ENCODE measurements around the gene VWA8. TPM values are rescaled to one million over a fixed set of nuclear protein-coding genes. Genes with fewer than 3 reads are reported as not detected.

VWA8 gene
- total and polyA plus RNA-seq, 2 of the 13 experiments (the other 11 are each of a cell fraction or from before 2014, with no cell fraction given): 9.1 to 17.3 TPM

DNA sequence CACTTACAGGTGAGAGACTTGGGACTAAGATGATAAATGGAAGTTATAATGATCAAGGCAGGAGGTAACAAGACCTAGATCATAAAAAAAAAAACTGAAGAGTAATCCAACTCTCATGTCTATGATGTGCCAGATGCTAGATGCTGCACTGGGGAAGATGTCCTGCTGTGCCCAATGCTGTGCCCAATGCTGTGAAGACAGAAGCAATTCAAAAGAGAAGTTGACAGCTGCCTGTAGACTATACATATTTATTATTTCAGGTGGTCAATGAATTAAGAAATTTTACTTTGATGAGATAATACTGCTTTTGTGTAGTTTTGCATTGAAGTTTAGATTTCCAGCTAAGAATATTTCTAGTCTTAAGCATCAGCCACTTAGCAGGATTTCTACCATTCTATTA, 21.5 kb downstream of the VWA8 start:
- H3K4me3 ChIP-seq (replicated peaks in 1 of 3; ENCODE audit: insufficient read depth in 1 of 3, low read depth in 2 of 3, low read length in 3 of 3): no peak overlapping the region
- DNase-seq (ENCODE audit: low spot score) (no peak), ATAC-seq (no peak), FAIRE-seq (no peak)
- no peak overlapping the region for H3K27ac ChIP-seq (ENCODE audit: extremely low read length, insufficient read depth, low read length)
- no peak overlapping the region for H3K9ac ChIP-seq (ENCODE audit: insufficient read depth, low read depth, low read length)
- no peaks in the 10 kb centered on the region for H3K9me3 ChIP-seq (ENCODE audit: low read length)
- peaks cover 0 to 11% of the 10 kb centered on the region in 2 experiments; a peak in 3 of 5 replicates for H3K36me3 ChIP-seq (replicated peaks in 1 of 2; ENCODE audit: control insufficient read depth in 1 of 2, insufficient read depth in 2 of 2, low read length in 2 of 2)
- H2AFZ ChIP-seq (ENCODE audit: low read length): no peak overlapping the region
- intact Hi-C loops (cut with micrococcal nuclease; ENCODE audit: unreplicated experiment): no loop called here
- in situ Hi-C loops (cut with HindIII; ENCODE audit: extremely low pct_ligation_motif_present, low pct_unique_long_range_greater_than_20kb): no loop called here
- peaks cover 17% of the 10 kb centered on the region for H3K4me1 ChIP-seq (ENCODE audit: insufficient read depth, low read length)
- ChIA-PET POLR2A (no interaction called here), CTCF (ENCODE audit: low intra/inter-chr PET ratio, low total read pairs) (no interaction called here)
- TF ChIP-seq ZNF160 (CRISPR knock-in tag; IDR thresholded peaks at IDR 0.05): no peak
- TF ChIP-seq EP300 (IDR thresholded peaks at IDR 0.05; ENCODE audit: low read depth in 2 of 2, low read length in 2 of 2): no peak
- no peak for TF ChIP-seq EP300 (CRISPR knock-in tag; IDR thresholded peaks at IDR 0.05; ENCODE audit: borderline replicate concordance)
- no peak for TF ChIP-seq JUN (CRISPR knock-in tag; IDR thresholded peaks at IDR 0.05)
- TF ChIP-seq SCMH1 (CRISPR knock-in tag; IDR thresholded peaks at IDR 0.05; ENCODE audit: borderline replicate concordance): no peak
- no peak for TF ChIP-seq MIER3 (CRISPR knock-in tag; IDR thresholded peaks at IDR 0.05; ENCODE audit: borderline replicate concordance)
- no peak for TF ChIP-seq MED13 (CRISPR knock-in tag; IDR thresholded peaks at IDR 0.05)
- TF ChIP-seq HDAC1 (CRISPR knock-in tag; IDR thresholded peaks at IDR 0.05): no peak
- no peak for TF ChIP-seq ZNF556 (CRISPR knock-in tag; IDR thresholded peaks at IDR 0.05; ENCODE audit: borderline replicate concordance)
- no peak for TF ChIP-seq TEAD3 (CRISPR knock-in tag; optimal IDR thresholded peaks at IDR 0.05; ENCODE audit: borderline replicate concordance)
- TF ChIP-seq, protein P1, sequence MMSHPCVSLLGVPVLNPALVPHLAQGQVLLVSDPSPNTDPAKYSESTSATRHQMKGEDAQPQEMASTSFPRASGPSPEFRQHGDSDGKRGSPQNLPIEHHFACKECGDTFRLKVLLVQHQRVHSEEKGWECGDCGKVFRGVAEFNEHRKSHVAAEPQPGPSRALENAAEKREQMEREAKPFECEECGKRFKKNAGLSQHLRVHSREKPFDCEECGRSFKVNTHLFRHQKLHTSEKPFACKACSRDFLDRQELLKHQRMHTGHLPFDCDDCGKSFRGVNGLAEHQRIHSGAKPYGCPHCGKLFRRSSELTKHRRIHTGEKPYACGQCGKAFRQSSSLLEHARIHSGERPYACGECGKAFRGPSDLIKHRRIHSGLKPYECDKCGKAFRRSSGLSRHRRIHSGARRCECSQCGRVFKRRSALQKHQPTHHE (CRISPR knock-in tag; IDR thresholded peaks at IDR 0.05; ENCODE audit: borderline replicate concordance): no peak
- no peak for TF ChIP-seq ZC3H4 (CRISPR knock-in tag; IDR thresholded peaks at IDR 0.05; ENCODE audit: borderline replicate concordance)
- TF ChIP-seq ZNF777 (CRISPR knock-in tag; IDR thresholded peaks at IDR 0.05): no peak
- no peak for TF ChIP-seq NFE2L2 (IDR thresholded peaks at IDR 0.05; ENCODE audit: low read length)
- TF ChIP-seq PTBP1 (IDR thresholded peaks at IDR 0.05; ENCODE audit: low read depth, low read length, poor library complexity, severe bottlenecking): no peak
- no peak for TF ChIP-seq HOXA3 (CRISPR knock-in tag; IDR thresholded peaks at IDR 0.05)
- TF ChIP-seq, protein P2, sequence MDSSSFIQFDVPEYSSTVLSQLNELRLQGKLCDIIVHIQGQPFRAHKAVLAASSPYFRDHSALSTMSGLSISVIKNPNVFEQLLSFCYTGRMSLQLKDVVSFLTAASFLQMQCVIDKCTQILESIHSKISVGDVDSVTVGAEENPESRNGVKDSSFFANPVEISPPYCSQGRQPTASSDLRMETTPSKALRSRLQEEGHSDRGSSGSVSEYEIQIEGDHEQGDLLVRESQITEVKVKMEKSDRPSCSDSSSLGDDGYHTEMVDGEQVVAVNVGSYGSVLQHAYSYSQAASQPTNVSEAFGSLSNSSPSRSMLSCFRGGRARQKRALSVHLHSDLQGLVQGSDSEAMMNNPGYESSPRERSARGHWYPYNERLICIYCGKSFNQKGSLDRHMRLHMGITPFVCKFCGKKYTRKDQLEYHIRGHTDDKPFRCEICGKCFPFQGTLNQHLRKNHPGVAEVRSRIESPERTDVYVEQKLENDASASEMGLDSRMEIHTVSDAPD (CRISPR knock-in tag; IDR thresholded peaks at IDR 0.05): no peak
- TF ChIP-seq KMT2A (CRISPR knock-in tag; IDR thresholded peaks at IDR 0.05): no peak
- no peak overlapping the region for H3K4me2 ChIP-seq (ENCODE audit: low read depth, low read length)
- peaks cover 10% of the 10 kb centered on the region for H3K79me2 ChIP-seq (ENCODE audit: insufficient read depth, low read length)
- BruUV-seq (replicated peaks): no TSS peak
- 0 out of 2 replicates have a peak, but pooled peaks cover 2% of the 10 kb centered on the region for H4K20me1 ChIP-seq (ENCODE audit: insufficient read depth, low read length)
- H3K27me3 ChIP-seq (ENCODE audit: control insufficient read depth in 1 of 2, insufficient read depth in 2 of 2, low read length in 2 of 2): no peaks in the 10 kb centered on the region
